Progenitor cell of endocrine pancreas (in vitro differentiated cells): ENCODE results near the gene RAF1. TPM values are rescaled to one million over a fixed set of nuclear protein-coding genes. Genes with fewer than 3 reads are reported as not detected.
"Not testable (repeated sequence)": the region's sequence is repeated elsewhere in the genome, so short reads cannot be mapped to it uniquely, and the experiment has no call there.

Experiments used
- DNase-seq: peaks from one replicate; pipeline ENCODE4 v3.0.0; 2021; ENCODE audit warnings: low spot score; ENCODE audit not compliant: unreplicated experiment
- H3K27ac Mint-ChIP-seq: 2 replicates; pipeline ENCODE4 v1.8.0; 2021; ENCODE audit warnings: mild to moderate bottlenecking, moderate library complexity, mixed read lengths
- H3K27me3 Mint-ChIP-seq: 2 replicates; pipeline ENCODE4 v1.8.0; 2021; ENCODE audit warnings: mixed read lengths
- H3K36me3 Mint-ChIP-seq: 2 replicates; pipeline ENCODE4 v1.8.0; 2022; ENCODE audit warnings: mixed read lengths; ENCODE audit not compliant: insufficient read depth
- H3K4me1 Mint-ChIP-seq: 2 replicates; pipeline ENCODE4 v1.8.0; 2021; ENCODE audit warnings: low read depth, mixed read lengths
- H3K4me3 Mint-ChIP-seq: 2 replicates; pipeline ENCODE4 v1.8.0; 2021; ENCODE audit warnings: low read depth, mild to moderate bottlenecking, moderate library complexity, mixed read lengths
- H3K9me3 Mint-ChIP-seq: 2 replicates; pipeline ENCODE4 v1.8.0; 2021; ENCODE audit warnings: low read depth, mixed read lengths
- total RNA-seq: library from RNA; stranded (reverse); gene quantifications from 2 replicates; pipeline ENCODE4 v1.2.1, GENCODE V29; 2021
- TF ChIP-seq, protein P1 (sequence below): fragments of 200-600 bp; sonication (generic); IDR thresholded peaks from one replicate; pipeline ENCODE4 v1.5.0; 2021; ENCODE audit warnings: antibody characterized with exemption, mild to moderate bottlenecking; ENCODE audit not compliant: unreplicated experiment

RAF1 gene
- total RNA-seq, 1 donor from 2014 or later: 135 TPM

DNA sequence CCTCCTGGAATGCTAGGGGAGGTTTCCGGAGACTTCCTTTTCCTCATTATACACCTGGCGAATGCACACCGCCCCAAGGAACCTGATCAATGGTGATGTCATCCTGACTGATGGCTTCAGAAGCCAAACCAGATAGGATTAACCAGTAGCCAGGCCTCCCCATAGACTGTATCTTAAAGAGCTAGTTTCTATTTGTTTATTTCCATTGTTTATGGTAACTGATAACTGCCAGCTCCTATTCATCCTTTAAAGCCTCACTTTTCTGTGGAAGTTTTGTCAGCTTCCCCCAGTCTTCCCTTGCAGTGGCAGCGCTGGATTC, 118.5 kb downstream of the RAF1 start, which contains the start of gene MKRN2OS:
Gene MKRN2OS (minus strand): TSS at position 27 of the 319 bp plus-strand sequence. CDS start 35 bp downstream, outside the sequence.
- DNase-seq: peak; percentile 18
- Mint-ChIP-seq H3K4me3 (peak within 1 kb of the TSS; percentile 68), H3K4me1 (peaks cover 18% of the 10 kb centered on the region), H3K27ac (peak within 1 kb of the TSS; percentile 96), H3K9me3 (no peaks in the 10 kb centered on the region), H3K27me3 (peaks cover 8% of the 10 kb centered on the region), H3K36me3 (peaks cover 1% of the 10 kb centered on the region)
- TF ChIP-seq, protein P1, sequence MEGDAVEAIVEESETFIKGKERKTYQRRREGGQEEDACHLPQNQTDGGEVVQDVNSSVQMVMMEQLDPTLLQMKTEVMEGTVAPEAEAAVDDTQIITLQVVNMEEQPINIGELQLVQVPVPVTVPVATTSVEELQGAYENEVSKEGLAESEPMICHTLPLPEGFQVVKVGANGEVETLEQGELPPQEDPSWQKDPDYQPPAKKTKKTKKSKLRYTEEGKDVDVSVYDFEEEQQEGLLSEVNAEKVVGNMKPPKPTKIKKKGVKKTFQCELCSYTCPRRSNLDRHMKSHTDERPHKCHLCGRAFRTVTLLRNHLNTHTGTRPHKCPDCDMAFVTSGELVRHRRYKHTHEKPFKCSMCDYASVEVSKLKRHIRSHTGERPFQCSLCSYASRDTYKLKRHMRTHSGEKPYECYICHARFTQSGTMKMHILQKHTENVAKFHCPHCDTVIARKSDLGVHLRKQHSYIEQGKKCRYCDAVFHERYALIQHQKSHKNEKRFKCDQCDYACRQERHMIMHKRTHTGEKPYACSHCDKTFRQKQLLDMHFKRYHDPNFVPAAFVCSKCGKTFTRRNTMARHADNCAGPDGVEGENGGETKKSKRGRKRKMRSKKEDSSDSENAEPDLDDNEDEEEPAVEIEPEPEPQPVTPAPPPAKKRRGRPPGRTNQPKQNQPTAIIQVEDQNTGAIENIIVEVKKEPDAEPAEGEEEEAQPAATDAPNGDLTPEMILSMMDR: no peak

DNA sequence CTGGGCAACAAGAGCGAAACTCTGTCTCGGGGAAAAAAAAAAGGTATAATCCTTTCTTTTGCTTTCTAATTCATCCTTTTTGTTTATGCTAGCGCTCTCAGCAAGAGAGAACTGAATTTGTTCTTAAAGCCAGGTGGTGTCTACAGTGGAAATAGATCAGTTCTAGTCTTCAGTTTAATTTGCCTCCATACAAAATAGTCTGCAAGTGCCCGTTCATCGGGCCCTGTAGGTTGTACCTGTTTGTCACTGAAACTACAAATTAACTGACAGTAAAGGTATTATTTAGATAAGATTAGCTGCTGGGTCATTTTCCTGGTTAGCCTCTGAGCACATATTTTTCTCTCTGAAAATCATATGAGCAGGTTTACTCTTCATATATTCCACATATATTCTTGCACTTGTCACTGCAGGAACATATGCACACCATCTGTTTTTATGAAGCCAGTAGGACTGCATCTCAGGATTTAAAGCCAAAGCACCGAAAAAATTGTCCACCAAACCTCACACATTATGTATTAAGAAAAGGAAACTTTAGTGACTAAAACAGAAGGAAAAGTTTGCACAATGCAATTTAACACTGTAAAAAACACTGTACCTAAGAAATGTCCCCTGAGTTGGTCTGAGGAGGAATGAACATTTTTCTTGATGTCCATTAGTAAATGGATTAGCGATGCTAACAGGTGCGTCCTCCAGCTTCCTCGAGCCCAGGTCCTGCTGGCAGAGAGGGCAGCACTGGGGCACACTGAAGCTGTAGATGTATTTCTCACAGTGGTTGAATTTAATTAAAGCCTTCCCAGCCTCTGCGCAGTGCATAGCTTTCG, 119.1 kb downstream of the RAF1 start:
- Mint-ChIP-seq H3K36me3 (peaks cover 1% of the 10 kb centered on the region), H3K27ac (peak overlapping the region; percentile 96), H3K9me3 (no peaks in the 10 kb centered on the region), H3K4me1 (peaks cover 18% of the 10 kb centered on the region), H3K4me3 (peak overlapping the region; percentile 68), H3K27me3 (peaks cover 2% of the 10 kb centered on the region)
- TF ChIP-seq, protein P1: no peak
- no peak for DNase-seq

DNA sequence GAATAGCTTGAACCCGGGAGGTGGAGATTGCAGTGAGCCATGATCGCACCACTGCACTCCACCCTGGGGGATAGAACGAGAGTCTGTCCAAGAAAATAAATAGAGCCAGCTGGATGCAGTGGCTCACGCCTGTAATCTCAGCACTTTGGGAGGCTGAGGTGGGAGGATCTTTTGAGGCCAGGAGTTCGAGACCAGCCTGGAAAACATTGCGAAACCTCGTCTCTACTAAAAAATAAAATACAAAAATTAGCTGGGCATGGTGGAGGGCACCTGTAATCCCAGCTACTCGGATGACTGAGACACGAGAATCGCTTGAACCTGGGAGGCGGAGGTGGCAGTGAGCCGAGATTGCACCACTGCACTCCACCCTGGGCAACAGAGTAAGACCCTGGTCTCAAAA, 120.4 kb downstream of the RAF1 start:
- not testable (repeated sequence) for H3K4me3 Mint-ChIP-seq, DNase-seq, H3K27ac Mint-ChIP-seq, H3K36me3 Mint-ChIP-seq, H3K9me3 Mint-ChIP-seq, H3K27me3 Mint-ChIP-seq
- peaks cover 18% of the 10 kb centered on the region for H3K4me1 Mint-ChIP-seq

DNA sequence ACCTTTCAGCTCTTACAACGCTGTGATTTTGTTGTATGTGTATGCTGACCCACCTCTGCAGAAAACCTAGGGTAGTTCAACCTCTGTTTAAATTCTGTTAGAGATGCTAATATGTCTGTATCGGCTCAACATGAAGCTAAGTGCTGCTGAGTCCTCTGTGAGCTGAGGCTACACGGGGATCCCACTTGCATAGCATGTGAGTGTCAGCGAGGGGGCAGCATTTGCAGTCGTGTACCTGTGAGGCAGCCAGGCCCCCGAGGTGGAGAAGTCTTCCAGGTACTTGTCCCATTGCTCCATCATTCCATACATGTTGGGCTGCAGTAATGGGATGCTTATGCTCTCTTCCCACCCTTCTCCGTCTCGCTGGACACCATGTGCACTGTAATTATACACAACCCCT, 122.3 kb downstream of the RAF1 start:
- no peak for DNase-seq
- Mint-ChIP-seq H3K27ac (peak overlapping the region; percentile 2), H3K4me1 (peaks cover 18% of the 10 kb centered on the region), H3K27me3 (no peaks in the 10 kb centered on the region), H3K36me3 (peaks cover 4% of the 10 kb centered on the region), H3K4me3 (no peak overlapping the region), H3K9me3 (no peaks in the 10 kb centered on the region)
- TF ChIP-seq, protein P1: peak; percentile 52

DNA sequence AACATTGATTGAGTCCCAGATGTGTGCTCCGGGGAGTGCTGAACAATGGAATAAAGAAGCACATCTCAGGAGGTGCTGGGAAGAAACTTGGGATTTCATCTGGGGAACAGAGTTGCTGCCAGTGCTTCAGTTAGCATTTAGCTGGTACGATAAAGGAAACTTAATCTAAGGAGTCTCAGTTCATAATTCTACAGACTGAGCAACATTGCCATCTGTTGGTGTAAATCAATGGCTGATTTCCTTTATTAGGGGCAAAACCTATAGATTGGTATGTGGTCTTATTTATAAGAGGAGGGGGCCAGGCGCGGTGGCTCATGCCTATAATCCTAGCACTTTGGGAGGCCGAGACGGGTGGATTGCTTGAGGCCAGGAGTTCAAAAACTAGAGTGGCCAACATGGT, 127.5 kb downstream of the RAF1 start:
- no peaks in the 10 kb centered on the region for H3K9me3 Mint-ChIP-seq
- H3K27ac Mint-ChIP-seq: peak overlapping the region; percentile 10
- H3K4me1 Mint-ChIP-seq: peaks cover 3% of the 10 kb centered on the region
- H3K27me3 Mint-ChIP-seq: no peaks in the 10 kb centered on the region
- no peak for DNase-seq
- peaks cover 11% of the 10 kb centered on the region for H3K36me3 Mint-ChIP-seq
- TF ChIP-seq, protein P1: no peak
- no peak overlapping the region for H3K4me3 Mint-ChIP-seq

Other genes with a start within 250 kb of the RAF1 start
- 33.3 and 33.7 TPM in 2 replicates for gene TSEN2, start 179.6 kb downstream of the RAF1 start, total RNA-seq
- gene MKRN2OS, start 118.6 kb downstream of the RAF1 start, total RNA-seq: 1.7 and 2.0 TPM in 2 replicates
- gene MKRN2, start 107.0 kb downstream of the RAF1 start, total RNA-seq: 23.4 and 23.9 TPM in 2 replicates
- gene TMEM40, start 95.1 kb upstream of the RAF1 start, total RNA-seq: 0.36 TPM in 1 of 2 replicates, not detected in the other
- gene CAND2, start 132.6 kb upstream of the RAF1 start, total RNA-seq: 7.9 and 11.0 TPM in 2 replicates
- 1,626 and 1,662 TPM in 2 replicates for gene RPL32, start 177.4 kb upstream of the RAF1 start, total RNA-seq